Tibial nerve (tissue), 4 donors: ENCODE measurements around the gene PLAC1. TPM values are rescaled to one million over a fixed set of nuclear protein-coding genes. Genes with fewer than 3 reads are reported as not detected.

ENCODE experiments used
- DNase-seq, 2 donors: peaks; one replicate each; pipeline ENCODE4 v3.0.0-alpha.2; 2019; ENCODE audit warnings: low spot score in 2 of 2
- H3K27ac ChIP-seq, 4 donors: fragments of 200-600 bp; sonication (generic) in 3 of 4; one replicate each; pipeline ENCODE4 v1.5.1; 2017 to 2019; ENCODE audit warnings: mild to moderate bottlenecking in 1 of 4
- H3K27me3 ChIP-seq, 2 donors: fragments of 200-600 bp; sonication (generic) in 1 of 2; one replicate each; pipeline versions ENCODE4 v1.5.1 to v1.6.0; 2017 to 2019
- H3K36me3 ChIP-seq, 3 donors: fragments of 200-600 bp; sonication (generic); one replicate each; pipeline ENCODE4 v1.5.1; 2018 to 2019
- H3K4me1 ChIP-seq, 4 donors: fragments of 200-600 bp; sonication (generic) in 3 of 4; one replicate each; pipeline ENCODE4 v1.5.1; 2017 to 2019
- H3K4me3 ChIP-seq, 4 donors: fragments of 200-600 bp; sonication (generic) in 3 of 4; one replicate each; pipeline ENCODE4 v1.5.1; 2017 to 2019; ENCODE audit warnings: mild to moderate bottlenecking in 1 of 4, moderate library complexity in 1 of 4
- H3K9me3 ChIP-seq, 4 donors: fragments of 200-600 bp; sonication (generic) in 3 of 4; one replicate each; pipeline ENCODE4 v1.5.1; 2017 to 2019
- EP300 ChIP-seq, 2 donors: sonication (generic); formaldehyde crosslinking; IDR thresholded peaks; one replicate each; pipeline ENCODE4 v1.6.1; 2017; ENCODE audit warnings: antibody characterized with exemption in 2 of 2, mild to moderate bottlenecking in 1 of 2
- POLR2A ChIP-seq, 2 donors: fragments of 450-650 bp; IDR thresholded peaks; one replicate each; pipeline ENCODE4 v1.6.1; 2017; ENCODE audit warnings: antibody characterized with exemption in 2 of 2, mild to moderate bottlenecking in 2 of 2, moderate library complexity in 2 of 2
- WGBS, 2 donors: methylation state at CpG; one replicate each; pipeline ENCODE4 v1.1.5; 2018; 5-methylcytosine and 5-hydroxymethylcytosine counted together
- total RNA-seq, 4 donors: library from RNA; depleted of rRNA; stranded (reverse); fragments of >200 nt; gene quantifications; one replicate each; pipeline ENCODE4 v1.1.0, GENCODE V29; 2016
- TF ChIP-seq, protein P1 (sequence below), 5 experiments: fragments of 200-600 bp in 3 of 5; fragments of 450-650 bp in 2 of 5; sonication (generic) in 3 of 5; IDR thresholded peaks; one replicate each; pipeline ENCODE4 v1.5.1; 2016 to 2019; ENCODE audit warnings: antibody characterized with exemption in 5 of 5, mild to moderate bottlenecking in 3 of 5, moderate library complexity in 2 of 5

PLAC1 gene
- total RNA-seq, 4 donors from 2014 or later = not detected

DNA sequence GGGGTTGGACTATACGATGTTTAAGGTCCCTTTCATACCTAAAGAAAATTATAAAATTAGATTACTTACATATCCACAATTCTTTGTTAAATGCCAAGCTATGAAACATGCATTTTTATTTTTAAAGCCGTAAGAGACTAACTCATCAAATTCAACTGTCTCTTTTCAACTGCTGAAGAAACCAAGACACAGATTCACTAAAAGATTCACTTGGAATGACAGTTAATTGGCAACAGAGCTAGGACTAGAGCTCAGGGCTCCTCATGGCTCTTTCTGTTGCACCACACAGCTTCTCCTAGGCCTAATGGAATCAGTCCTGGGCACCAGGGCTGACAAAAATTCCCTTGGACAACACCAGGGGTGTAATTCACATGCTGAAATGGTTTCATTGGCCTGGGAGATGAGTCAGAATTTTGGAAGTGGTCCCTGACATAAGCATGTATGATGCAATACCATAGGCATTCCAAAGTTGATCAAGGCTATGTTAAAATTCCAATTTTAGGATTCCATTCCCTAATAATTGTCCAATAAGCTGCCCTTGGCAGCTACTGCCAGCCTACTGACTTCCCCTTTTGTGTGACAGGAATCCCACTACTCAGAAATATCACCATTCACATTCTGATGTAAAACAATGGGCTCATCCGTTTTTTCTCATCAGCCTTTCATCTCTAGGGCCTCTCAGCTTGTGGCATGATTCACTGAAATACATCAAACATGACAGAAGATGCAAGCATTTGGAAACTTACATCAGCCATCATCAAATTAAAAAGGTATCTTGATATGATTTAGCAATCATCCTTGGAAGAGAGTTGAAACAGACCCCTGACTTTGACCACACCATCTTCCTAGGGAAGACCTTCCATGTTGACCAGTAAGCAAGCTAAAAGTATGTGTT, 54.2 kb downstream of the PLAC1 start:
- DNase-seq = peak in 1 of 2 donors; percentile 14
- Histone ChIP-seq H3K27ac (no peak overlapping the region), H3K4me3 (no peak overlapping the region), H3K27me3 (no peaks in the 10 kb centered on the region), H3K4me1 (no peaks in the 10 kb centered on the region), H3K9me3 (no peaks in the 10 kb centered on the region), H3K36me3 (no peaks in the 10 kb centered on the region)
- peak in 1 of 2 donors; percentile 26 for TF ChIP-seq EP300 (IDR thresholded peaks at IDR 0.05)
- TF ChIP-seq POLR2A (IDR thresholded peaks at IDR 0.05) = no peak
- WGBS, 2 donors = 68 to 72% methylated on average over 3 of the region's 3 CpGs

GRCh38 chrX:134602410-134602809, 55.9 kb downstream of the PLAC1 start:
- H3K27ac ChIP-seq = no peak overlapping the region
- TF ChIP-seq, protein P1, sequence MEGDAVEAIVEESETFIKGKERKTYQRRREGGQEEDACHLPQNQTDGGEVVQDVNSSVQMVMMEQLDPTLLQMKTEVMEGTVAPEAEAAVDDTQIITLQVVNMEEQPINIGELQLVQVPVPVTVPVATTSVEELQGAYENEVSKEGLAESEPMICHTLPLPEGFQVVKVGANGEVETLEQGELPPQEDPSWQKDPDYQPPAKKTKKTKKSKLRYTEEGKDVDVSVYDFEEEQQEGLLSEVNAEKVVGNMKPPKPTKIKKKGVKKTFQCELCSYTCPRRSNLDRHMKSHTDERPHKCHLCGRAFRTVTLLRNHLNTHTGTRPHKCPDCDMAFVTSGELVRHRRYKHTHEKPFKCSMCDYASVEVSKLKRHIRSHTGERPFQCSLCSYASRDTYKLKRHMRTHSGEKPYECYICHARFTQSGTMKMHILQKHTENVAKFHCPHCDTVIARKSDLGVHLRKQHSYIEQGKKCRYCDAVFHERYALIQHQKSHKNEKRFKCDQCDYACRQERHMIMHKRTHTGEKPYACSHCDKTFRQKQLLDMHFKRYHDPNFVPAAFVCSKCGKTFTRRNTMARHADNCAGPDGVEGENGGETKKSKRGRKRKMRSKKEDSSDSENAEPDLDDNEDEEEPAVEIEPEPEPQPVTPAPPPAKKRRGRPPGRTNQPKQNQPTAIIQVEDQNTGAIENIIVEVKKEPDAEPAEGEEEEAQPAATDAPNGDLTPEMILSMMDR (IDR thresholded peaks at IDR 0.05) = no peak
- TF ChIP-seq POLR2A (IDR thresholded peaks at IDR 0.05) (no peak), EP300 (IDR thresholded peaks at IDR 0.05) (no peak)
- no peak overlapping the region for H3K4me3 ChIP-seq
- no peaks in the 10 kb centered on the region for H3K9me3 ChIP-seq
- no peaks in the 10 kb centered on the region for H3K36me3 ChIP-seq
- H3K4me1 ChIP-seq = no peaks in the 10 kb centered on the region
- DNase-seq = no peak
- H3K27me3 ChIP-seq = peaks cover 0 to 10% of the 10 kb centered on the region in 2 donors

- no peak for DNase-seq
- Histone ChIP-seq H3K36me3 (no peaks in the 10 kb centered on the region), H3K4me3 (no peak overlapping the region), H3K27me3 (peaks cover 0 to 10% of the 10 kb centered on the region in 2 donors), H3K27ac (no peak overlapping the region), H3K9me3 (no peaks in the 10 kb centered on the region), H3K4me1 (no peaks in the 10 kb centered on the region)
- no peak for TF ChIP-seq EP300 (IDR thresholded peaks at IDR 0.05)
- TF ChIP-seq, protein P1 (IDR thresholded peaks at IDR 0.05) = no peak
- TF ChIP-seq POLR2A (IDR thresholded peaks at IDR 0.05) = no peak
- WGBS, 2 donors = 75 to 83% methylated on average over 1 of the region's 1 CpG
Measured at GRCh38 chrX:134601240-134601765, 57.0 kb downstream of the PLAC1 start.

- H3K9me3 ChIP-seq = no peaks in the 10 kb centered on the region
- 37 to 42% methylated on average over 2 of the region's 2 CpGs for WGBS, 2 donors
- no peak for DNase-seq
- no peaks in the 10 kb centered on the region for H3K4me1 ChIP-seq
- H3K4me3 ChIP-seq = no peak overlapping the region
- H3K27ac ChIP-seq = no peak overlapping the region
- H3K27me3 ChIP-seq = peaks cover 0 to 10% of the 10 kb centered on the region in 2 donors
- H3K36me3 ChIP-seq = no peaks in the 10 kb centered on the region
- no peak for TF ChIP-seq EP300 (IDR thresholded peaks at IDR 0.05)
- TF ChIP-seq, protein P1 (IDR thresholded peaks at IDR 0.05) = no peak
- no peak for TF ChIP-seq POLR2A (IDR thresholded peaks at IDR 0.05)
Measured at GRCh38 chrX:134600714-134601113, 57.6 kb downstream of the PLAC1 start.

- DNase-seq = peak; percentile 13 to 32
- Histone ChIP-seq H3K4me3 (no peak overlapping the region), H3K4me1 (no peaks in the 10 kb centered on the region), H3K9me3 (no peaks in the 10 kb centered on the region), H3K27me3 (peaks cover 0 to 10% of the 10 kb centered on the region in 2 donors), H3K36me3 (no peaks in the 10 kb centered on the region), H3K27ac (no peak overlapping the region)
- TF ChIP-seq EP300 (IDR thresholded peaks at IDR 0.05) = peak in 1 of 2 donors; percentile 16
- TF ChIP-seq, protein P1 (IDR thresholded peaks at IDR 0.05) = no peak
- 62 to 79% methylated on average over 5 of the region's 5 CpGs for WGBS, 2 donors
Measured at GRCh38 chrX:134599184-134599914, 58.9 kb downstream of the PLAC1 start.
